ENCODE data around the gene PSMD1.

The PSMD1 gene

GRCh38 chr2:231047923-231048915 is 8.4 kb upstream of the PSMD1 start:
- ChIA-PET POLR2A (no interaction called here), CTCF (interaction anchor here (0.6 to 1.8 kb wide), 4 partner anchors 8 to 379 kb away, joined by 3 to 5 read pairs (median 4); no protein-coding TSS in a partner anchor)
- H3K4me3 ChIP-seq (ENCODE audit: low read depth, low read length) = no peak overlapping the region
- H3K36me3 ChIP-seq (ENCODE audit: control insufficient read depth in 2 of 2, insufficient read depth in 1 of 2, low read length in 2 of 2) = peaks cover 4 to 30% of the 10 kb centered on the region in 2 experiments; a peak in 2 of 3 replicates
- H3K4me1 ChIP-seq (ENCODE audit: control insufficient read depth, insufficient read depth, low read length) = no peaks in the 10 kb centered on the region
- no peaks in the 10 kb centered on the region for H3K9me3 ChIP-seq (ENCODE audit: control insufficient read depth, insufficient read depth, low read depth, low read length)
- TF ChIP-seq ZNF626 (tag by site-specific recombination; IDR thresholded peaks at IDR 0.05) (no peak), ZSCAN23 (tag by site-specific recombination; IDR thresholded peaks at IDR 0.05) (no peak), ZNF280C (tag by site-specific recombination; IDR thresholded peaks at IDR 0.05) (no peak), ZNF501 (tag by site-specific recombination; IDR thresholded peaks at IDR 0.05) (no peak), ZNF707 (tag by site-specific recombination; IDR thresholded peaks at IDR 0.05) (no peak), ZSCAN4 (tag by site-specific recombination; IDR thresholded peaks at IDR 0.05) (no peak), ZNF394 (tag by site-specific recombination; IDR thresholded peaks at IDR 0.05; ENCODE audit: borderline replicate concordance) (no peak), ZBTB17 (tag by site-specific recombination; IDR thresholded peaks at IDR 0.05) (no peak), ZNF529 (tag by site-specific recombination; IDR thresholded peaks at IDR 0.05; ENCODE audit: insufficient replicate concordance) (no peak), IKZF3 (tag by site-specific recombination; IDR thresholded peaks at IDR 0.05) (no peak), TCF7L2 (IDR thresholded peaks at IDR 0.05; ENCODE audit: borderline replicate concordance, low read depth, low read length) (no peak), ZNF19 (tag by site-specific recombination; IDR thresholded peaks at IDR 0.05; ENCODE audit: low read depth) (no peak)
- no peak overlapping the region for H3K27ac ChIP-seq (ENCODE audit: extremely low read depth, low read depth, low read length)

DNA sequence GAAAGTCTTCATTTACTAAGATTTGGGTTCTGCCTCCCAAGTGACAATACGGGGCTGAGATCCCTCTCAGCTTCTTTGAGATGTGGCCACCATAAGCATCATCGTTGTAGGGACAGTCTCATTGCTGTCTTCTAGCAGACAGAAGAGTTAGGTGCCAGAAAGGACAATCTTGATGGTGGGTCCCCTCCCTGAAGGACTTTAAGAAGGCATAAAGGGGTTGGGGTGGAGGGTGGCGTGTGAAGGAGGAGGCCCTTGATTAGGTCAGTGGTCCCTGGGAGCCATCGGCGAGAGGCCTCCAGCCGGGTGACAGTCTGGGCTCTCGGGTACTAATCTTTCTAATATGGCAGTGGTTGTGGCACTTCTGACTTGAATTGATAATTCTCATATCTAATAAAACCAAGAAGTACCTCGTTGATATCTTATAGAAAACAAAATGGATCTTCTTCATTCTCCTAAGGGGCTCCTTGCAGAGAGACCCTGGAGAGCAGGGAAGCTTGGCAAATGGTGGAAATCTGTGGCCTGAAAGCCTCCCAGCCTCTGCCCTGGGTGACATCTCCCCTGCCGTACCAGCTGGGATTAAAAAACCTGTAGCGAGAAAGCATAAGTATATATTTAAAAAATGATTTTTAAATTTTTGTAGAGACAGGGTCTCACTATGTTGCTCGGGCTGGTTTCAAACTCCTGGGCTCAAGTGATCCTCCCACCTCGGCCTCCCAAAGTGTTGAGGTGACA is 7.2 kb upstream of the PSMD1 start:
- no peak overlapping the region for H3K4me3 ChIP-seq (ENCODE audit: low read depth, low read length)
- ChIA-PET CTCF (interaction anchor here (0.6 to 1.8 kb wide), 4 partner anchors 8 to 628 kb away, joined by 3 to 6 read pairs (median 4); no protein-coding TSS in a partner anchor), POLR2A (interaction anchor here (1.0 kb wide), 1 partner anchor 62 kb away, joined by 3 read pairs; no protein-coding TSS in a partner anchor)
- no peak overlapping the region for H3K27ac ChIP-seq (ENCODE audit: extremely low read depth, low read depth, low read length)
- H3K4me1 ChIP-seq (ENCODE audit: control insufficient read depth, insufficient read depth, low read length) = no peaks in the 10 kb centered on the region
- H3K36me3 ChIP-seq (ENCODE audit: control insufficient read depth in 2 of 2, insufficient read depth in 1 of 2, low read length in 2 of 2) = peaks cover 0 to 23% of the 10 kb centered on the region in 2 experiments; a peak in 1 of 3 replicates
- H3K9me3 ChIP-seq (ENCODE audit: control insufficient read depth, insufficient read depth, low read depth, low read length) = no peaks in the 10 kb centered on the region
- TF ChIP-seq ZNF658 (tag by site-specific recombination; IDR thresholded peaks at IDR 0.05) = no peak
